SK-N-SH (cell line): ENCODE measurements around the gene COL5A1.

Experiments
- ELF1 ChIP-seq: IDR thresholded peaks from 2 replicates; pipeline ENCODE4 v1.4.0; 2012
- EP300 ChIP-seq, 2 experiments: IDR thresholded peaks; 2 replicates each; pipeline versions ENCODE4 v1.4.0 to v1.6.1; 2012; ENCODE audit warnings: borderline replicate concordance in 1 of 2, low read depth in 1 of 2, low read length in 1 of 2
- FOXJ3 ChIP-seq: sonication (generic); formaldehyde crosslinking; IDR thresholded peaks from 2 replicates; pipeline ENCODE4 v1.5.1; 2020; ENCODE audit warnings: mild to moderate bottlenecking, missing genetic modification reagents
- TAF1 ChIP-seq: IDR thresholded peaks from 2 replicates; pipeline ENCODE4 v1.6.1; 2012; ENCODE audit warnings: low read depth, mild to moderate bottlenecking, low read length, moderate library complexity, borderline replicate concordance
- YY1 ChIP-seq: IDR thresholded peaks from 2 replicates; pipeline ENCODE4 v1.4.0; 2012; ENCODE audit warnings: low read depth, mild to moderate bottlenecking
- TF ChIP-seq, protein P1 (sequence below): fragments of 200-600 bp; sonication (generic); IDR thresholded peaks from 2 replicates; pipeline ENCODE4 v1.6.1; 2017; ENCODE audit warnings: antibody characterized with exemption, mild to moderate bottlenecking, moderate library complexity
- TF ChIP-seq, protein P2 (sequence below): IDR thresholded peaks from 2 replicates; pipeline ENCODE4 v1.4.0; 2012; ENCODE audit warnings: low read depth
- TF ChIP-seq, protein P3 (sequence below): fragments of 150-350 bp; IDR thresholded peaks from 2 replicates; pipeline ENCODE4 v1.6.1; 2016; ENCODE audit warnings: mild to moderate bottlenecking, low read depth, low read length

DNA sequence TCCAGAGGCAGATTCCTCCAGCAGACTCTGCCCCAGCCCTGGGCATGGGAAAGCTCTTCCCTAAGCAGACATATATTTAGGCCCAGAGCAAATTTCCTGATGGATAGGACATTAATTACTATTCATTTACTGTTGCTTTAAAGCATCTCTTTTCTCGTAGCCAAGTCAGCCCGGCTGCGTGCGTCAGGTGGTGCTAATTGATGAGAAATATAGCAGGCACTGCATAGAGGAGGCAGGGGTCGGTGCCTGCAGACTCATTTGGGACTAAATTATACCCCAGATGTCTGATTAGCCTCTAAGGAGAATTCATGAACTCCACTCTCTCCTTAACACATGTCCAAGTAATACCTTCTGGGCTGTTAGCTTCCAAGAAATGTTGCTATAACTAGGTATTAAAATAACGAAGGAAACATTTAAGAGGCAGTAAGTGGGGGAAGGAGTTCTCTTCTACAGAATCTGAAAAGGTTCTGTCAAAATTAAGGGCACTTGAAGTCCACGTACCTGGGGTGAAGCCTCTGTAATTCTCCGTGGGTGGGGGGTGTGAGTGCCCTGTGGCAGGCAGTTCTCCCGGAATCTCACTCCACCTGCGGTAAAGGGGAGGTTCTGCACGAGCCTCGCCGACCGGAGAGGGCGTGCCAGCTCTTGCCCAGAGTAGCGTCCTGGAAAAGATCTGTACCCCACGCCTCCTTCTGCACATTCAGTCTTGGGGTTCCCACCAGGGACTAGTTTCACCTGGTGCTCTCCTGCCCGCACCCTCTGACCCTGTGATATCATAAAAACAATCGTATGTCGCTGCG lies 123.1 kb downstream of the COL5A1 start:
- TF ChIP-seq, protein P1, sequence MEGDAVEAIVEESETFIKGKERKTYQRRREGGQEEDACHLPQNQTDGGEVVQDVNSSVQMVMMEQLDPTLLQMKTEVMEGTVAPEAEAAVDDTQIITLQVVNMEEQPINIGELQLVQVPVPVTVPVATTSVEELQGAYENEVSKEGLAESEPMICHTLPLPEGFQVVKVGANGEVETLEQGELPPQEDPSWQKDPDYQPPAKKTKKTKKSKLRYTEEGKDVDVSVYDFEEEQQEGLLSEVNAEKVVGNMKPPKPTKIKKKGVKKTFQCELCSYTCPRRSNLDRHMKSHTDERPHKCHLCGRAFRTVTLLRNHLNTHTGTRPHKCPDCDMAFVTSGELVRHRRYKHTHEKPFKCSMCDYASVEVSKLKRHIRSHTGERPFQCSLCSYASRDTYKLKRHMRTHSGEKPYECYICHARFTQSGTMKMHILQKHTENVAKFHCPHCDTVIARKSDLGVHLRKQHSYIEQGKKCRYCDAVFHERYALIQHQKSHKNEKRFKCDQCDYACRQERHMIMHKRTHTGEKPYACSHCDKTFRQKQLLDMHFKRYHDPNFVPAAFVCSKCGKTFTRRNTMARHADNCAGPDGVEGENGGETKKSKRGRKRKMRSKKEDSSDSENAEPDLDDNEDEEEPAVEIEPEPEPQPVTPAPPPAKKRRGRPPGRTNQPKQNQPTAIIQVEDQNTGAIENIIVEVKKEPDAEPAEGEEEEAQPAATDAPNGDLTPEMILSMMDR: no peak
- TF ChIP-seq EP300 (IDR thresholded peaks at IDR 0.05; ENCODE audit: borderline replicate concordance in 1 of 2, low read depth in 1 of 2, low read length in 1 of 2) (no peak), FOXJ3 (CRISPR knock-in tag) (no peak), ELF1 (no peak), TAF1 (no peak), YY1 (no peak)
- TF ChIP-seq, protein P2, sequence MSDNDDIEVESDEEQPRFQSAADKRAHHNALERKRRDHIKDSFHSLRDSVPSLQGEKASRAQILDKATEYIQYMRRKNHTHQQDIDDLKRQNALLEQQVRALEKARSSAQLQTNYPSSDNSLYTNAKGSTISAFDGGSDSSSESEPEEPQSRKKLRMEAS: no peak
- TF ChIP-seq, protein P3, sequence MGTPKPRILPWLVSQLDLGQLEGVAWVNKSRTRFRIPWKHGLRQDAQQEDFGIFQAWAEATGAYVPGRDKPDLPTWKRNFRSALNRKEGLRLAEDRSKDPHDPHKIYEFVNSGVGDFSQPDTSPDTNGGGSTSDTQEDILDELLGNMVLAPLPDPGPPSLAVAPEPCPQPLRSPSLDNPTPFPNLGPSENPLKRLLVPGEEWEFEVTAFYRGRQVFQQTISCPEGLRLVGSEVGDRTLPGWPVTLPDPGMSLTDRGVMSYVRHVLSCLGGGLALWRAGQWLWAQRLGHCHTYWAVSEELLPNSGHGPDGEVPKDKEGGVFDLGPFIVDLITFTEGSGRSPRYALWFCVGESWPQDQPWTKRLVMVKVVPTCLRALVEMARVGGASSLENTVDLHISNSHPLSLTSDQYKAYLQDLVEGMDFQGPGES: no peak
